Measurements from ENCODE around the gene ATP5F1E. TPM values are rescaled to one million over a fixed set of nuclear protein-coding genes. Genes with fewer than 3 reads are reported as not detected.

Gene ATP5F1E
- total and polyA plus RNA-seq, 9 of the 15 experiments (the other 6 are each of a cell fraction or from before 2014, with no cell fraction given): 60.3 to 162 (median 113) TPM

DNA sequence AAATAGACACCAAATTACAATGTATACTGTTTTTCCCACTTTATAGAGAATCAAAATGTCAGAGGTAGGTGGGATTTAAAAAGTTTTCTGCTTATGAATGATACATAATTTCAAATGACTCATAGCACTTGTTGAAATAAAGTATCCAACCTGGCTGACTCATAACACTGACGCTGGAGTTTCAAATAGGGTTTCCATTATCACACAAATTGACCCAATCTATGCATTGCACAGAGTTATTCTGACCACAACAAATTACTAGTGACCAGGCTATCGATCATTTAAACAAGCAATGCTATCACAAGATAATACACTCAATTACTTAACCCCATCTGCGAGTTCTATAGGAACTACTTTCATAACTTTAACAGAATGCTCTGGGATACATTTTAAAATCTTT lies 42.3 kb upstream of the ATP5F1E start (continued):
- TF ChIP-seq, protein P1, sequence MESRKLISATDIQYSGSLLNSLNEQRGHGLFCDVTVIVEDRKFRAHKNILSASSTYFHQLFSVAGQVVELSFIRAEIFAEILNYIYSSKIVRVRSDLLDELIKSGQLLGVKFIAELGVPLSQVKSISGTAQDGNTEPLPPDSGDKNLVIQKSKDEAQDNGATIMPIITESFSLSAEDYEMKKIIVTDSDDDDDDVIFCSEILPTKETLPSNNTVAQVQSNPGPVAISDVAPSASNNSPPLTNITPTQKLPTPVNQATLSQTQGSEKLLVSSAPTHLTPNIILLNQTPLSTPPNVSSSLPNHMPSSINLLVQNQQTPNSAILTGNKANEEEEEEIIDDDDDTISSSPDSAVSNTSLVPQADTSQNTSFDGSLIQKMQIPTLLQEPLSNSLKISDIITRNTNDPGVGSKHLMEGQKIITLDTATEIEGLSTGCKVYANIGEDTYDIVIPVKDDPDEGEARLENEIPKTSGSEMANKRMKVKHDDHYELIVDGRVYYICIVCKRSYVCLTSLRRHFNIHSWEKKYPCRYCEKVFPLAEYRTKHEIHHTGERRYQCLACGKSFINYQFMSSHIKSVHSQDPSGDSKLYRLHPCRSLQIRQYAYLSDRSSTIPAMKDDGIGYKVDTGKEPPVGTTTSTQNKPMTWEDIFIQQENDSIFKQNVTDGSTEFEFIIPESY (CRISPR knock-in tag; IDR thresholded peaks at IDR 0.05): no peak
- TF ChIP-seq KDM1A (IDR thresholded peaks at IDR 0.05) (peak; percentile 73 to 85; a peak in 3 of 4 replicates), NFIC (IDR thresholded peaks at IDR 0.05) (no peak), DMBX1 (CRISPR knock-in tag; IDR thresholded peaks at IDR 0.05; ENCODE audit: borderline replicate concordance) (no peak), RCOR1 (IDR thresholded peaks at IDR 0.05; ENCODE audit: borderline replicate concordance in 1 of 2, low read depth in 2 of 2, low read length in 2 of 2) (peak in 1 of 2 experiments; percentile 55; a peak in 1 of 4 replicates), NR2C2 (CRISPR knock-in tag; IDR thresholded peaks at IDR 0.05) (no peak), NR2C2 (tag; IDR thresholded peaks at IDR 0.05) (no peak), JUND (IDR thresholded peaks at IDR 0.05; ENCODE audit: borderline replicate concordance, low read depth, low read length) (no peak), JUND (tag; IDR thresholded peaks at IDR 0.05; ENCODE audit: borderline replicate concordance, low read depth, low read length) (no peak), RFX1 (IDR thresholded peaks at IDR 0.05) (no peak), ZBTB8A (IDR thresholded peaks at IDR 0.05; ENCODE audit: partially characterized antibody) (no peak), ZNF197 (CRISPR knock-in tag; IDR thresholded peaks at IDR 0.05; ENCODE audit: low read depth) (no peak), RAD51 (IDR thresholded peaks at IDR 0.05; ENCODE audit: borderline replicate concordance, low read depth) (no peak), CREBBP (IDR thresholded peaks at IDR 0.05; ENCODE audit: low read depth, low read length) (no peak), MCM7 (IDR thresholded peaks at IDR 0.05) (no peak), ZNF23 (CRISPR knock-in tag; IDR thresholded peaks at IDR 0.05) (no peak), ZNF830 (CRISPR knock-in tag; IDR thresholded peaks at IDR 0.05) (no peak), CBFA2T2 (conservative IDR thresholded peaks at IDR 0.05) (peak; percentile 53), ZNF143 (CRISPR knock-in tag; IDR thresholded peaks at IDR 0.05) (no peak), ZNF12 (CRISPR knock-in tag; IDR thresholded peaks at IDR 0.05) (no peak), NFE2L1 (tag; IDR thresholded peaks at IDR 0.05; ENCODE audit: borderline replicate concordance, low read depth) (no peak)
- TF ChIP-seq, protein P2, sequence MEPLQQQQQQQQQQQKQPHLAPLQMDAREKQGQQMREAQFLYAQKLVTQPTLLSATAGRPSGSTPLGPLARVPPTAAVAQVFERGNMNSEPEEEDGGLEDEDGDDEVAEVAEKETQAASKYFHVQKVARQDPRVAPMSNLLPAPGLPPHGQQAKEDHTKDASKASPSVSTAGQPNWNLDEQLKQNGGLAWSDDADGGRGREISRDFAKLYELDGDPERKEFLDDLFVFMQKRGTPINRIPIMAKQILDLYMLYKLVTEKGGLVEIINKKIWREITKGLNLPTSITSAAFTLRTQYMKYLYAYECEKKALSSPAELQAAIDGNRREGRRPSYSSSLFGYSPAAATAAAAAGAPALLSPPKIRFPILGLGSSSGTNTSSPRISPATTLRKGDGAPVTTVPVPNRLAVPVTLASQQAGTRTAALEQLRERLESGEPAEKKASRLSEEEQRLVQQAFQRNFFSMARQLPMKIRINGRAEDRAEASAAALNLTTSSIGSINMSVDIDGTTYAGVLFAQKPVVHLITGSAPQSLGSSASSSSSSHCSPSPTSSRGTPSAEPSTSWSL (CRISPR knock-in tag; IDR thresholded peaks at IDR 0.05; ENCODE audit: borderline replicate concordance): no peak
- TF ChIP-seq, protein P3, sequence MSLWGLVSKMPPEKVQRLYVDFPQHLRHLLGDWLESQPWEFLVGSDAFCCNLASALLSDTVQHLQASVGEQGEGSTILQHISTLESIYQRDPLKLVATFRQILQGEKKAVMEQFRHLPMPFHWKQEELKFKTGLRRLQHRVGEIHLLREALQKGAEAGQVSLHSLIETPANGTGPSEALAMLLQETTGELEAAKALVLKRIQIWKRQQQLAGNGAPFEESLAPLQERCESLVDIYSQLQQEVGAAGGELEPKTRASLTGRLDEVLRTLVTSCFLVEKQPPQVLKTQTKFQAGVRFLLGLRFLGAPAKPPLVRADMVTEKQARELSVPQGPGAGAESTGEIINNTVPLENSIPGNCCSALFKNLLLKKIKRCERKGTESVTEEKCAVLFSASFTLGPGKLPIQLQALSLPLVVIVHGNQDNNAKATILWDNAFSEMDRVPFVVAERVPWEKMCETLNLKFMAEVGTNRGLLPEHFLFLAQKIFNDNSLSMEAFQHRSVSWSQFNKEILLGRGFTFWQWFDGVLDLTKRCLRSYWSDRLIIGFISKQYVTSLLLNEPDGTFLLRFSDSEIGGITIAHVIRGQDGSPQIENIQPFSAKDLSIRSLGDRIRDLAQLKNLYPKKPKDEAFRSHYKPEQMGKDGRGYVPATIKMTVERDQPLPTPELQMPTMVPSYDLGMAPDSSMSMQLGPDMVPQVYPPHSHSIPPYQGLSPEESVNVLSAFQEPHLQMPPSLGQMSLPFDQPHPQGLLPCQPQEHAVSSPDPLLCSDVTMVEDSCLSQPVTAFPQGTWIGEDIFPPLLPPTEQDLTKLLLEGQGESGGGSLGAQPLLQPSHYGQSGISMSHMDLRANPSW (CRISPR knock-in tag; IDR thresholded peaks at IDR 0.05): no peak
- TF ChIP-seq, protein P4, sequence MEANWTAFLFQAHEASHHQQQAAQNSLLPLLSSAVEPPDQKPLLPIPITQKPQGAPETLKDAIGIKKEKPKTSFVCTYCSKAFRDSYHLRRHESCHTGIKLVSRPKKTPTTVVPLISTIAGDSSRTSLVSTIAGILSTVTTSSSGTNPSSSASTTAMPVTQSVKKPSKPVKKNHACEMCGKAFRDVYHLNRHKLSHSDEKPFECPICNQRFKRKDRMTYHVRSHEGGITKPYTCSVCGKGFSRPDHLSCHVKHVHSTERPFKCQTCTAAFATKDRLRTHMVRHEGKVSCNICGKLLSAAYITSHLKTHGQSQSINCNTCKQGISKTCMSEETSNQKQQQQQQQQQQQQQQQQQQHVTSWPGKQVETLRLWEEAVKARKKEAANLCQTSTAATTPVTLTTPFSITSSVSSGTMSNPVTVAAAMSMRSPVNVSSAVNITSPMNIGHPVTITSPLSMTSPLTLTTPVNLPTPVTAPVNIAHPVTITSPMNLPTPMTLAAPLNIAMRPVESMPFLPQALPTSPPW (CRISPR knock-in tag; IDR thresholded peaks at IDR 0.05): no peak
